Panc1 (cell line): ENCODE results near the gene MRPL14. TPM values are rescaled to one million over a fixed set of nuclear protein-coding genes. Genes with fewer than 3 reads are reported as not detected.

ENCODE experiments used
- ATAC-seq: fragments of 200-7000 bp; cut with Tn5 transposase; 2 replicates; pipeline ENCODE4 v1.9.1; 2020; ENCODE audit warnings: mild to moderate bottlenecking, moderate library complexity
- BruUV-seq: library from RNA; stranded (reverse); fragments of 400-500 nt; replicated peaks from 2 replicates; lab custom pipeline; 2021; lab: Mats Ljungman, UMichigan
- CTCF ChIA-PET: fragments of 300-600 bp; sonication (Branson Sonifier 250); formaldehyde crosslinking; loops from one replicate; lab custom pipeline; 2022; ENCODE audit warnings: antibody characterized with exemption; lab: Charles Lee
- POLR2A ChIA-PET: fragments of 300-600 bp; sonication (Branson Sonifier 250); formaldehyde crosslinking; loops from one replicate; lab custom pipeline; 2022; ENCODE audit warnings: antibody characterized with exemption; lab: Charles Lee
- DNase-seq: peaks from one replicate; pipeline ENCODE4 v3.0.0-alpha.2; 2010; ENCODE audit warnings: low read depth, low spot score
- H3K27ac ChIP-seq: 2 replicates; pipeline ENCODE4 v1.5.1; 2011; ENCODE audit warnings: mild to moderate bottlenecking, low read length, inconsistent platforms
- H3K27me3 ChIP-seq: fragments of 200-500 bp; sonication (Bioruptor generic); 2 replicates; pipeline ENCODE4 v1.6.0; 2014; ENCODE audit warnings: low read length, inconsistent platforms; ENCODE audit not compliant: control insufficient read depth, insufficient read depth
- H3K36me3 ChIP-seq: fragments of 200-500 bp; sonication (Bioruptor generic); 2 replicates; pipeline ENCODE4 v1.5.1; 2014; ENCODE audit warnings: inconsistent platforms, mild to moderate bottlenecking, low read length, moderate library complexity; ENCODE audit not compliant: control insufficient read depth, insufficient read depth
- H3K4me1 ChIP-seq: 2 replicates; pipeline ENCODE4 v1.5.1; 2011; ENCODE audit warnings: inconsistent platforms, mild to moderate bottlenecking, low read length, moderate library complexity; ENCODE audit not compliant: control insufficient read depth, insufficient read depth
- H3K4me3 ChIP-seq, 2 experiments: 2 replicates each; pipeline ENCODE4 v1.5.1; 2011 to 2012; ENCODE audit warnings: low read depth in 2 of 2, low read length in 2 of 2, mild to moderate bottlenecking in 2 of 2, inconsistent platforms in 1 of 2, moderate library complexity in 1 of 2
- H3K9me3 ChIP-seq: fragments of 200-500 bp; sonication (Bioruptor generic); 2 replicates; pipeline ENCODE4 v1.5.1; 2014; ENCODE audit warnings: low read depth, mild to moderate bottlenecking, inconsistent platforms, low read length, moderate library complexity; ENCODE audit not compliant: control insufficient read depth, insufficient read depth
- POLR2AphosphoS5 ChIP-seq: IDR thresholded peaks from 2 replicates; pipeline ENCODE4 v1.6.1; 2012; ENCODE audit warnings: mild to moderate bottlenecking, low read depth, low read length, moderate library complexity
- SIN3A ChIP-seq: IDR thresholded peaks from 2 replicates; pipeline ENCODE4 v1.6.1; 2012; ENCODE audit warnings: low read depth, mild to moderate bottlenecking, low read length, moderate library complexity, borderline replicate concordance; ENCODE audit not compliant: insufficient read depth
- TCF7L2 ChIP-seq: IDR thresholded peaks from 2 replicates; pipeline ENCODE4 v1.6.1; 2011; ENCODE audit warnings: mild to moderate bottlenecking, low read depth, low read length, inconsistent platforms
- in situ Hi-C: cut with HindIII; loops from 2 replicates; pipeline ENCODE4 v1.10.0; 2016; ENCODE audit warnings: low sequenced_read_pairs, low pct_unique_long_range_greater_than_20kb
- intact Hi-C: fragments of 100-400 bp; cut with micrococcal nuclease; formaldehyde crosslinking; loops from one replicate; pipeline ENCODE4 v1.10.0; 2022; ENCODE audit not compliant: unreplicated experiment
- total RNA-seq: library from RNA; stranded (reverse); gene quantifications from one replicate; pipeline ENCODE4 v1.2.1, GENCODE V29; 2021; ENCODE audit not compliant: unreplicated experiment
- TF ChIP-seq, protein P1 (sequence below): fragments of 450-650 bp; IDR thresholded peaks from 2 replicates; pipeline ENCODE4 v1.5.1; 2017; ENCODE audit warnings: mild to moderate bottlenecking
- TF ChIP-seq, protein P2 (sequence below), 2 experiments: IDR thresholded peaks; 2 replicates each; pipeline ENCODE4 v1.6.1; 2011 to 2012; ENCODE audit warnings: low read depth in 2 of 2, control low read depth in 1 of 2, low read length in 1 of 2, mild to moderate bottlenecking in 1 of 2, moderate library complexity in 1 of 2; ENCODE audit not compliant: insufficient read depth in 1 of 2

MRPL14 gene
- total RNA-seq, 1 experiment from 2014 or later: 82.0 TPM

DNA sequence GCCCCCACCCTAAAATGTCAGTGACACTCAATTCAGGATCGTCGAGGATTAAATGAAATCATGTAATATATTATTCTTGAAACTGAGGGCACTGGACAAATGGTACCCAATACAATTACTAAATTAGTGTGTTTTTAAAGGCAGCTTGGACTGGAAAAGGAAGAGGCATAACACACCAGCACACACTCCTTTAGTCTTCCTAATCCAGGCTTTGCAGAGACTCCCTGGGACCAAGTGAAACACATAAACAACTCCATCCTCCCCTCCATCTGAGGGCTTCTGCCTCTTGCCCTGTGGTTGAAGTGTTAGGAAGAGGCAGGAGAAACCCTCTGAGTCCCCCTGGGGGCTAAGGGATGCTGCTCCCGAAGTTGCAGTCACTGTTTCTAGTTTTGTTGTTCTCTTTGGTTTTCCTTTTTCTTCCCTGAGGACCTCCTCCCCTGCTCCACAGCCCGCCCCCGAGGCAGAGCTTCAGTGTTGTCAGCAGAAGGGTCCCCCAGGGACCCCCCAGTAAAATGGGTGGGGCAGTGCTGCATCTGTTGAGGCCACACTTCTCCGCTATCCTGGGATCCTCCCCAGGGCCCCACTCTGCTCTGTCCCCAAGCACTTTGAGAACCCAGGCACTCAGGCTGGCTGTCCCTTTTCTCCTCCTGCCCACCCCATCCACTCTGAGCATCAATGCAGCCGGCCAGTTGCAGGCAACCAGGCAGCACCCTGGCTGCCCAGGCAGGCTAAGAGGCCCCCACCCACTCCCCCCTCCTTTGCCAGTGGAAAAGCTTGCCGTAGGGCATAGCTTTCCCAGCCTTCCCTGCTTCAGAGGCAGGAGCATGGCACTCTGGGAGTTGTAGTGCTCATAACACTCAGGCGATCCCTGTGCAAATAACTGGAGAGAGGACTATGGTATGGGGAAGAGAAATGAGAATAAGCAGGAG, 6.0 kb upstream of the MRPL14 start:
- H3K4me3 ChIP-seq: no peak overlapping the region
- no peak overlapping the region for H3K27ac ChIP-seq
- peak; percentile 85 for ATAC-seq
- TF ChIP-seq, protein P1, sequence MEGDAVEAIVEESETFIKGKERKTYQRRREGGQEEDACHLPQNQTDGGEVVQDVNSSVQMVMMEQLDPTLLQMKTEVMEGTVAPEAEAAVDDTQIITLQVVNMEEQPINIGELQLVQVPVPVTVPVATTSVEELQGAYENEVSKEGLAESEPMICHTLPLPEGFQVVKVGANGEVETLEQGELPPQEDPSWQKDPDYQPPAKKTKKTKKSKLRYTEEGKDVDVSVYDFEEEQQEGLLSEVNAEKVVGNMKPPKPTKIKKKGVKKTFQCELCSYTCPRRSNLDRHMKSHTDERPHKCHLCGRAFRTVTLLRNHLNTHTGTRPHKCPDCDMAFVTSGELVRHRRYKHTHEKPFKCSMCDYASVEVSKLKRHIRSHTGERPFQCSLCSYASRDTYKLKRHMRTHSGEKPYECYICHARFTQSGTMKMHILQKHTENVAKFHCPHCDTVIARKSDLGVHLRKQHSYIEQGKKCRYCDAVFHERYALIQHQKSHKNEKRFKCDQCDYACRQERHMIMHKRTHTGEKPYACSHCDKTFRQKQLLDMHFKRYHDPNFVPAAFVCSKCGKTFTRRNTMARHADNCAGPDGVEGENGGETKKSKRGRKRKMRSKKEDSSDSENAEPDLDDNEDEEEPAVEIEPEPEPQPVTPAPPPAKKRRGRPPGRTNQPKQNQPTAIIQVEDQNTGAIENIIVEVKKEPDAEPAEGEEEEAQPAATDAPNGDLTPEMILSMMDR: no peak
- no peak for TF ChIP-seq SIN3A
- TF ChIP-seq, protein P2, sequence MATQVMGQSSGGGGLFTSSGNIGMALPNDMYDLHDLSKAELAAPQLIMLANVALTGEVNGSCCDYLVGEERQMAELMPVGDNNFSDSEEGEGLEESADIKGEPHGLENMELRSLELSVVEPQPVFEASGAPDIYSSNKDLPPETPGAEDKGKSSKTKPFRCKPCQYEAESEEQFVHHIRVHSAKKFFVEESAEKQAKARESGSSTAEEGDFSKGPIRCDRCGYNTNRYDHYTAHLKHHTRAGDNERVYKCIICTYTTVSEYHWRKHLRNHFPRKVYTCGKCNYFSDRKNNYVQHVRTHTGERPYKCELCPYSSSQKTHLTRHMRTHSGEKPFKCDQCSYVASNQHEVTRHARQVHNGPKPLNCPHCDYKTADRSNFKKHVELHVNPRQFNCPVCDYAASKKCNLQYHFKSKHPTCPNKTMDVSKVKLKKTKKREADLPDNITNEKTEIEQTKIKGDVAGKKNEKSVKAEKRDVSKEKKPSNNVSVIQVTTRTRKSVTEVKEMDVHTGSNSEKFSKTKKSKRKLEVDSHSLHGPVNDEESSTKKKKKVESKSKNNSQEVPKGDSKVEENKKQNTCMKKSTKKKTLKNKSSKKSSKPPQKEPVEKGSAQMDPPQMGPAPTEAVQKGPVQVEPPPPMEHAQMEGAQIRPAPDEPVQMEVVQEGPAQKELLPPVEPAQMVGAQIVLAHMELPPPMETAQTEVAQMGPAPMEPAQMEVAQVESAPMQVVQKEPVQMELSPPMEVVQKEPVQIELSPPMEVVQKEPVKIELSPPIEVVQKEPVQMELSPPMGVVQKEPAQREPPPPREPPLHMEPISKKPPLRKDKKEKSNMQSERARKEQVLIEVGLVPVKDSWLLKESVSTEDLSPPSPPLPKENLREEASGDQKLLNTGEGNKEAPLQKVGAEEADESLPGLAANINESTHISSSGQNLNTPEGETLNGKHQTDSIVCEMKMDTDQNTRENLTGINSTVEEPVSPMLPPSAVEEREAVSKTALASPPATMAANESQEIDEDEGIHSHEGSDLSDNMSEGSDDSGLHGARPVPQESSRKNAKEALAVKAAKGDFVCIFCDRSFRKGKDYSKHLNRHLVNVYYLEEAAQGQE (IDR thresholded peaks at IDR 0.05; ENCODE audit: insufficient read depth in 1 of 2, low read depth in 2 of 2, low read length in 1 of 2): no peak
- TF ChIP-seq POLR2AphosphoS5: no peak
- no peak for TF ChIP-seq TCF7L2
- no TSS peak for BruUV-seq
- DNase-seq: no peak
- intact Hi-C loops (no loop called here), in situ Hi-C loops (no loop called here)
- POLR2A ChIA-PET: interaction anchor here (0.6 to 0.7 kb wide), 3 partner anchors 9 to 460 kb away, joined by 3 to 4 read pairs (median 3); no protein-coding TSS in a partner anchor
- no peaks in the 10 kb centered on the region for H3K36me3 ChIP-seq
- no peaks in the 10 kb centered on the region for H3K9me3 ChIP-seq
- CTCF ChIA-PET: no interaction called here
- H3K4me1 ChIP-seq: 0 out of 2 replicates have a peak, but pooled peaks cover 6% of the 10 kb centered on the region
- no peaks in the 10 kb centered on the region for H3K27me3 ChIP-seq

DNA sequence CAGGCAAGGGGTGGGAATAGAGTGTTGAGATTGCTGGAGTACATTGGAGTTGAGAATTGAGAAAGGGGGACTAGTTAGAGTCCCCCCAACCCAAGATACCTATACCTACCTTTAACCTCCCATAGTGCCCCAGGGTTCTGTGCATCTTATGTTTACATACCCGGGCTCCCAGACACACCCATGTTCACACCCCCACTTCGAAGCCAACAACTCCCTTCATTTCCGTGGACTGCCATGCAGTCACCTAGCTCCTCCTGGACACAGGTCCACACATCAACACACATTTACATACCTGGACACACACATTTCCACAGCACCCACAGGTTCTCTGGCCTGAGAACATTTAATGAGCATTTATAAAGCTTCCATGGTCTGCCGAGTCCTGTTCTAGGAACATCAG, 5.2 kb upstream of the MRPL14 start:
- DNase-seq (no peak), ATAC-seq (no peak)
- ChIA-PET CTCF (no interaction called here), POLR2A (interaction anchor here (0.6 kb wide), 1 partner anchor 57 kb away, joined by 4 read pairs; no protein-coding TSS in a partner anchor)
- intact Hi-C loops (no loop called here), in situ Hi-C loops (no loop called here)
- Histone ChIP-seq H3K27ac (no peak overlapping the region), H3K36me3 (no peaks in the 10 kb centered on the region), H3K4me3 (no peak overlapping the region), H3K4me1 (0 out of 2 replicates have a peak, but pooled peaks cover 6% of the 10 kb centered on the region), H3K9me3 (no peaks in the 10 kb centered on the region), H3K27me3 (no peaks in the 10 kb centered on the region)
- TF ChIP-seq POLR2AphosphoS5 (no peak), TCF7L2 (no peak), SIN3A (no peak)
- TF ChIP-seq, protein P1: no peak
- TF ChIP-seq, protein P2 (IDR thresholded peaks at IDR 0.05; ENCODE audit: insufficient read depth in 1 of 2, low read depth in 2 of 2, low read length in 1 of 2): no peak
- BruUV-seq: no TSS peak
